H1 (cell line): Measurements from ENCODE around the gene KIF26B. TPM values are rescaled to one million over a fixed set of nuclear protein-coding genes. Genes with fewer than 3 reads are reported as not detected.

Experiments used
- CTCF ChIA-PET: fragments of 300-600 bp; sonication (Branson Sonifier 250); formaldehyde crosslinking; loops from one replicate; lab custom pipeline; 2021; ENCODE audit not compliant: partially characterized antibody; lab: Charles Lee
- POLR2A ChIA-PET: fragments of 300-600 bp; sonication (Branson Sonifier 250); formaldehyde crosslinking; loops from one replicate; lab custom pipeline; 2021; ENCODE audit warnings: inconsistent platforms; ENCODE audit not compliant: partially characterized antibody; lab: Charles Lee
- DNase-seq, 2 experiments: peaks; one replicate each; pipeline versions ENCODE4 v3.0.0 to v3.0.0-alpha.2; 2010 to 2022; ENCODE audit warnings: low spot score in 2 of 2, low read depth in 1 of 2, mixed read lengths in 1 of 2
- FAIRE-seq: peaks from 2 replicates; lab custom pipeline; 2011; peaks lifted over from hg19 to GRCh38; lab: Jason Lieb, UNC
- H2AFZ ChIP-seq: 2 replicates; pipeline ENCODE4 v1.8.1; 2012; ENCODE audit warnings: low read length, inconsistent platforms
- H2AK5ac ChIP-seq: 2 replicates; pipeline ENCODE4 v1.6.1; 2013; ENCODE audit warnings: low read depth, low read length
- H2BK120ac ChIP-seq: replicated peaks from 2 replicates; pipeline ENCODE3; 2013; ENCODE audit warnings: low read depth, low read length, inconsistent platforms
- H2BK12ac ChIP-seq: 2 replicates; pipeline ENCODE4 v1.6.1; 2013; ENCODE audit warnings: low read depth, low read length
- H2BK15ac ChIP-seq: 2 replicates; pipeline ENCODE4 v1.6.1; 2013; ENCODE audit warnings: low read length
- H2BK20ac ChIP-seq: 2 replicates; pipeline ENCODE4 v1.6.1; 2013; ENCODE audit warnings: low read length
- H2BK5ac ChIP-seq: 2 replicates; pipeline ENCODE4 v1.6.1; 2013; ENCODE audit warnings: low read depth, low read length
- H3K14ac ChIP-seq: 2 replicates; pipeline ENCODE4 v1.6.1; 2013; ENCODE audit warnings: inconsistent platforms; ENCODE audit not compliant: insufficient read length
- H3K18ac ChIP-seq: 2 replicates; pipeline ENCODE4 v1.6.1; 2013; ENCODE audit warnings: low read length; ENCODE audit errors: extremely low read depth
- H3K23ac ChIP-seq: 2 replicates; pipeline ENCODE4 v1.6.1; 2013; ENCODE audit warnings: inconsistent platforms; ENCODE audit not compliant: insufficient read length
- H3K23me2 ChIP-seq: 2 replicates; pipeline ENCODE4 v1.6.1; 2013; ENCODE audit warnings: low read depth, low read length
- H3K27ac ChIP-seq: 2 replicates; pipeline ENCODE4 v1.6.1; 2011; ENCODE audit warnings: low read depth, low read length, inconsistent platforms
- H3K27me3 ChIP-seq, 4 experiments: replicated peaks in 1 of 4; 1 replicate in 1 of 4; 2 replicates in 3 of 4; pipeline versions ENCODE4 v1.6.1 to v1.8.1; 2011 to 2013; ENCODE audit warnings: low read length in 3 of 4, mild to moderate bottlenecking in 3 of 4, inconsistent platforms in 2 of 4, mixed read lengths in 2 of 4, moderate library complexity in 1 of 4; ENCODE audit not compliant: control insufficient read depth in 3 of 4, insufficient read depth in 3 of 4; ENCODE audit errors: extremely low read depth in 1 of 4
- H3K36me3 ChIP-seq, 4 experiments: 2 replicates each; pipeline versions ENCODE4 v1.6.1 to v1.8.1; 2011 to 2013; ENCODE audit warnings: mild to moderate bottlenecking in 4 of 4, low read length in 3 of 4, moderate library complexity in 2 of 4, control low read depth in 1 of 4, inconsistent platforms in 1 of 4; ENCODE audit not compliant: insufficient read depth in 4 of 4, control insufficient read depth in 2 of 4
- H3K4ac ChIP-seq: replicated peaks from 2 replicates; pipeline ENCODE3; 2013; ENCODE audit warnings: low read length, low read depth, mixed read lengths, inconsistent platforms; ENCODE audit not compliant: insufficient read length
- H3K4me1 ChIP-seq, 4 experiments: replicated peaks in 1 of 4; 1 replicate in 1 of 4; 2 replicates in 3 of 4; pipeline versions ENCODE4 v1.6.1 to v1.8.1; 2011 to 2013; ENCODE audit warnings: low read length in 3 of 4, inconsistent platforms in 2 of 4, mixed read lengths in 1 of 4; ENCODE audit not compliant: insufficient read depth in 4 of 4, control insufficient read depth in 3 of 4
- H3K4me2 ChIP-seq, 2 experiments: 2 replicates each; pipeline versions ENCODE4 v1.6.1 to v1.8.1; 2011 to 2013; ENCODE audit warnings: low read depth in 2 of 2, low read length in 2 of 2, control low read depth in 1 of 2, inconsistent platforms in 1 of 2, mild to moderate bottlenecking in 1 of 2; ENCODE audit not compliant: insufficient read depth in 1 of 2
- H3K4me3 ChIP-seq, 4 experiments: fragments of 200-600, 300-600 bp in 1 of 4; sonication (generic), shearing (Covaris generic), sonication (Bioruptor Twin) in 1 of 4; 2 replicates each; pipeline versions ENCODE4 v1.5.1 to v1.8.1; 2011 to 2016; ENCODE audit warnings: low read length in 4 of 4, low read depth in 3 of 4, control low read depth in 2 of 4, inconsistent platforms in 2 of 4, mild to moderate bottlenecking in 2 of 4, mixed read lengths in 1 of 4, moderate library complexity in 1 of 4; ENCODE audit not compliant: insufficient read depth in 2 of 4; ENCODE audit errors: extremely low read depth in 1 of 4
- H3K56ac ChIP-seq: replicated peaks from 2 replicates; pipeline ENCODE3; 2013; ENCODE audit warnings: low read depth, mild to moderate bottlenecking, mixed read lengths, low read length, inconsistent platforms; ENCODE audit not compliant: insufficient read length
- H3K79me1 ChIP-seq: 2 replicates; pipeline ENCODE4 v1.6.1; 2013; ENCODE audit warnings: low read depth, low read length, control low read depth
- H3K79me2 ChIP-seq, 2 experiments: 2 replicates each; pipeline versions ENCODE4 v1.6.1 to v1.8.1; 2012 to 2013; ENCODE audit warnings: low read length in 2 of 2, mild to moderate bottlenecking in 2 of 2, inconsistent platforms in 1 of 2; ENCODE audit not compliant: insufficient read depth in 2 of 2, control insufficient read depth in 1 of 2
- H3K9ac ChIP-seq, 4 experiments: replicated peaks in 1 of 4; 1 replicate in 1 of 4; 2 replicates in 3 of 4; pipeline versions ENCODE4 v1.6.1 to v1.8.1; 2011 to 2013; ENCODE audit warnings: low read depth in 3 of 4, low read length in 3 of 4, control low read depth in 2 of 4, mild to moderate bottlenecking in 2 of 4, moderate library complexity in 2 of 4, inconsistent platforms in 1 of 4; ENCODE audit errors: extremely low read depth in 1 of 4
- H3K9me3 ChIP-seq, 2 experiments: 2 replicates each; pipeline versions ENCODE4 v1.6.1 to v1.8.1; 2012 to 2013; ENCODE audit warnings: mild to moderate bottlenecking in 2 of 2, moderate library complexity in 2 of 2, control low read depth in 1 of 2, inconsistent platforms in 1 of 2, low read depth in 1 of 2, low read length in 1 of 2, mixed read lengths in 1 of 2; ENCODE audit not compliant: insufficient read depth in 2 of 2
- H4K20me1 ChIP-seq, 2 experiments: replicated peaks in 1 of 2; 2 replicates each; pipeline versions ENCODE3 to v1.8.1; 2011 to 2013; ENCODE audit warnings: inconsistent platforms in 2 of 2, low read length in 2 of 2, mild to moderate bottlenecking in 1 of 2; ENCODE audit not compliant: insufficient read depth in 2 of 2, control insufficient read depth in 1 of 2
- H4K5ac ChIP-seq: 2 replicates; pipeline ENCODE4 v1.6.1; 2013; ENCODE audit warnings: low read length, low read depth, mixed read lengths, inconsistent platforms; ENCODE audit not compliant: insufficient read length
- H4K8ac ChIP-seq: 2 replicates; pipeline ENCODE4 v1.8.0; 2013; ENCODE audit warnings: mild to moderate bottlenecking, moderate library complexity, low read length, inconsistent platforms; ENCODE audit not compliant: insufficient read depth; ENCODE audit errors: extremely low read depth
- H4K91ac ChIP-seq: replicated peaks from 2 replicates; pipeline ENCODE3; 2013; ENCODE audit warnings: low read length, mixed read lengths, inconsistent platforms; ENCODE audit not compliant: insufficient read length
- BACH1 ChIP-seq: IDR thresholded peaks from 2 replicates; pipeline ENCODE4 v1.6.1; 2012; ENCODE audit warnings: low read length, improper control_type of control experiment
- GTF2F1 ChIP-seq: IDR thresholded peaks from 2 replicates; pipeline ENCODE4 v1.6.1; 2012; ENCODE audit warnings: low read depth, low read length, improper control_type of control experiment, borderline replicate concordance
- KDM5A ChIP-seq: fragments of 200-600 bp; IDR thresholded peaks from 2 replicates; pipeline ENCODE4 v1.7.1; 2012; ENCODE audit warnings: mild to moderate bottlenecking, low read length, inconsistent platforms, mixed read lengths
- PHF8 ChIP-seq: fragments of 200-600 bp; sonication (generic); conservative IDR thresholded peaks from 2 replicates; pipeline ENCODE4 v1.7.1; 2012; ENCODE audit warnings: low read depth, mild to moderate bottlenecking, inconsistent platforms, low read length, moderate library complexity
- RNF2 ChIP-seq: fragments of 200-900, 300-1000 bp; sonication (generic); IDR thresholded peaks from 2 replicates; pipeline ENCODE4 v1.7.1; 2016; ENCODE audit warnings: borderline replicate concordance, low read depth, mild to moderate bottlenecking, antibody characterized with exemption, low read length; ENCODE audit not compliant: poor library complexity, severe bottlenecking; ENCODE audit errors: missing control alignments
- SP1 ChIP-seq: IDR thresholded peaks from 2 replicates; pipeline ENCODE4 v1.6.1; 2011; ENCODE audit warnings: low read depth, low read length
- USF2 ChIP-seq: IDR thresholded peaks from 2 replicates; pipeline ENCODE4 v1.6.1; 2011; ENCODE audit warnings: low read length, improper control_type of control experiment
- WGBS, 2 experiments: shearing (Covaris generic) in 1 of 2; methylation state at CpG; one replicate each; pipeline versions ENCODE4 v1.1.6 to v1.1.7; 2013 to 2015; ENCODE audit warnings: low lambda C conversion rate in 2 of 2, mixed read lengths in 2 of 2, inconsistent platforms in 1 of 2, low coverage in 1 of 2, missing lambda C conversion rate in 1 of 2; ENCODE audit not compliant: insufficient replicate concordance in 2 of 2, insufficient coverage in 1 of 2, insufficient read length in 1 of 2; ENCODE audit errors: extremely low coverage in 1 of 2, missing lambda C conversion rate in 1 of 2; 5-methylcytosine and 5-hydroxymethylcytosine counted together
- polyA plus RNA-seq, 7 experiments: library from polyadenylated mRNA; depleted of rRNA in 3 of 7; stranded (reverse) in 5 of 7; unstranded in 2 of 7; fragments of >200 nt in 5 of 7; fragments of 200-250 nt in 2 of 7; gene quantifications; 1 replicate in 5 of 7; 2 replicates in 1 of 7; 4 replicates in 1 of 7; pipeline versions ENCODE4 v1.2.1 to v1.2.3, GENCODE V29; 2011 to 2013; ENCODE audit warnings: missing spikeins in 2 of 7, mixed read lengths in 2 of 7
- total RNA-seq: library from RNA; stranded (reverse); fragmentation: NEBNext Ultra II Directional; extraction: Animal tissue kit (Norgen Biotek cat#: 25700); gene quantifications from 2 replicates; pipeline ENCODE4 v1.2.1, GENCODE V29; 2021

The KIF26B gene
- total and polyA plus RNA-seq, 2 of the 8 experiments (the other 6 are each of a cell fraction or from before 2014, with no cell fraction given): 0.06 to 0.28 TPM

GRCh38 chr1:245419461-245419978, 264.7 kb downstream of the KIF26B start:
- no peaks in the 10 kb centered on the region for H4K20me1 ChIP-seq
- no peak overlapping the region for H3K27ac ChIP-seq
- H3K18ac ChIP-seq: no peak overlapping the region
- H3K4me2 ChIP-seq: no peak overlapping the region
- H3K27me3 ChIP-seq: no peaks in the 10 kb centered on the region; a peak in 1 of 7 replicates
- H3K23me2 ChIP-seq: no peaks in the 10 kb centered on the region
- no peak overlapping the region for H2AK5ac ChIP-seq
- no peak overlapping the region for H3K14ac ChIP-seq
- H4K91ac ChIP-seq: no peak overlapping the region
- H2BK5ac ChIP-seq: no peak overlapping the region
- no peak overlapping the region for H4K5ac ChIP-seq
- H3K79me2 ChIP-seq: no peaks in the 10 kb centered on the region
- no peak for DNase-seq
- H3K79me1 ChIP-seq: no peaks in the 10 kb centered on the region
- no peak for FAIRE-seq
- H3K4ac ChIP-seq: no peak overlapping the region
- no peak overlapping the region for H3K9ac ChIP-seq
- no peak overlapping the region for H4K8ac ChIP-seq
- H2BK15ac ChIP-seq: no peak overlapping the region
- H3K23ac ChIP-seq: no peak overlapping the region
- H3K4me1 ChIP-seq: no peaks in the 10 kb centered on the region; a peak in 1 of 7 replicates
- no peak overlapping the region for H2BK120ac ChIP-seq
- H3K9me3 ChIP-seq: no peaks in the 10 kb centered on the region
- POLR2A ChIA-PET: interaction anchor here (0.7 kb wide), 1 partner anchor 364 kb away, joined by 3 read pairs; no protein-coding TSS in a partner anchor
- no peak overlapping the region for H2BK12ac ChIP-seq
- CTCF ChIA-PET: interaction anchor here (0.7 to 1.5 kb wide), 4 partner anchors 16 to 266 kb away, joined by 3 to 4 read pairs (median 3); no protein-coding TSS in a partner anchor
- no peak overlapping the region for H2AFZ ChIP-seq
- no peak overlapping the region for H2BK20ac ChIP-seq
- WGBS, 2 experiments: 93% methylated on average over 15 of the region's 15 CpGs; no CpG with 5 or more reads in 1 of the 2 experiments
- TF ChIP-seq BACH1 (no peak), RNF2 (no peak), USF2 (no peak), PHF8 (no peak), SP1 (no peak), GTF2F1 (no peak), KDM5A (no peak)
- no peaks in the 10 kb centered on the region for H3K36me3 ChIP-seq
- no peak overlapping the region for H3K4me3 ChIP-seq
- H3K56ac ChIP-seq: no peak overlapping the region
